Measurements from ENCODE around the gene ZNF497. TPM values are rescaled to one million over a fixed set of nuclear protein-coding genes. Genes with fewer than 3 reads are reported as not detected.

Gene ZNF497
- total RNA-seq, 2 experiments from 2014 or later = 0.28 to 0.55 TPM

- ChIA-PET CTCF (no interaction called here), POLR2A (no interaction called here)
- no peaks in the 10 kb centered on the region for H3K36me3 Mint-ChIP-seq (ENCODE audit: low read depth)
- H3K27ac Mint-ChIP-seq = no peak overlapping the region
- no peak for TF ChIP-seq CTCF (IDR thresholded peaks at IDR 0.05)
- Histone ChIP-seq H3K36me3 (ENCODE audit: insufficient read depth, low read length) (no peaks in the 10 kb centered on the region), H3K27me3 (ENCODE audit: control insufficient read depth in 1 of 2, insufficient read depth in 2 of 2, low read length in 2 of 2) (no peaks in the 10 kb centered on the region), H3K9me3 (ENCODE audit: control insufficient read depth in 1 of 2, insufficient read depth in 1 of 2, low read length in 2 of 2) (no peaks in the 10 kb centered on the region), H3K4me1 (ENCODE audit: insufficient read depth, low read length) (peaks cover 3% of the 10 kb centered on the region), H3K27ac (ENCODE audit: low read depth in 1 of 2, low read length in 2 of 2) (no peak overlapping the region), H3K4me3 (ENCODE audit: low read length) (no peak overlapping the region)
- H3K9me3 Mint-ChIP-seq = no peaks in the 10 kb centered on the region
- no peak for ATAC-seq (ENCODE audit: poor library complexity)
- no peak for DNase-seq
- H3K27me3 Mint-ChIP-seq = no peaks in the 10 kb centered on the region
- H3K4me1 Mint-ChIP-seq (ENCODE audit: low read depth) = peaks cover 2% of the 10 kb centered on the region
- no peak overlapping the region for H3K4me3 Mint-ChIP-seq
- intact Hi-C loops (cut with DNase I, micrococcal nuclease) = loop anchor here in 1 of 2 experiments (10.0 kb wide), 1 partner anchor 1699 kb away; the partner anchor contains the start of gene ZNF835
These were observed 11.6 kb upstream of the ZNF497 start for GRCh38 chr19:58374200-58374599.

- POLR2A ChIA-PET = no interaction called here
- H3K4me3 ChIP-seq (ENCODE audit: low read length) = no peak overlapping the region
- no peaks in the 10 kb centered on the region for H3K4me1 Mint-ChIP-seq (ENCODE audit: low read depth)
- no peak overlapping the region for H3K27ac Mint-ChIP-seq
- CTCF ChIA-PET = no interaction called here
- intact Hi-C loops (cut with DNase I, micrococcal nuclease) = loop anchor here in 1 of 2 experiments (10.0 kb wide), 1 partner anchor 1698 kb away; the partner anchor contains the start of gene ZNF835
- no peak for ATAC-seq (ENCODE audit: poor library complexity)
- no peak overlapping the region for H3K4me3 Mint-ChIP-seq
- H3K27me3 Mint-ChIP-seq = no peaks in the 10 kb centered on the region
- no peaks in the 10 kb centered on the region for H3K4me1 ChIP-seq (ENCODE audit: insufficient read depth, low read length)
- TF ChIP-seq CTCF (IDR thresholded peaks at IDR 0.05) = no peak
- no peaks in the 10 kb centered on the region for H3K36me3 Mint-ChIP-seq (ENCODE audit: low read depth)
- no peaks in the 10 kb centered on the region for H3K36me3 ChIP-seq (ENCODE audit: insufficient read depth, low read length)
- H3K9me3 Mint-ChIP-seq = no peaks in the 10 kb centered on the region
- DNase-seq = no peak
- H3K27ac ChIP-seq (ENCODE audit: low read depth in 1 of 2, low read length in 2 of 2) = no peak overlapping the region
- H3K27me3 ChIP-seq (ENCODE audit: control insufficient read depth in 1 of 2, insufficient read depth in 2 of 2, low read length in 2 of 2) = no peaks in the 10 kb centered on the region
- H3K9me3 ChIP-seq (ENCODE audit: control insufficient read depth in 1 of 2, insufficient read depth in 1 of 2, low read length in 2 of 2) = no peaks in the 10 kb centered on the region
These were observed 10.0 kb upstream of the ZNF497 start for GRCh38 chr19:58372311-58373133.

- H3K4me1 Mint-ChIP-seq (ENCODE audit: low read depth) = no peaks in the 10 kb centered on the region
- H3K4me3 Mint-ChIP-seq = no peak overlapping the region
- ATAC-seq (ENCODE audit: poor library complexity) (no peak), DNase-seq (peak in 1 of 14 experiments; percentile 23)
- Histone ChIP-seq H3K9me3 (ENCODE audit: control insufficient read depth in 1 of 2, insufficient read depth in 1 of 2, low read length in 2 of 2) (no peaks in the 10 kb centered on the region), H3K4me3 (ENCODE audit: low read length) (no peak overlapping the region), H3K36me3 (ENCODE audit: insufficient read depth, low read length) (no peaks in the 10 kb centered on the region), H3K27ac (ENCODE audit: low read depth in 1 of 2, low read length in 2 of 2) (no peak overlapping the region), H3K4me1 (ENCODE audit: insufficient read depth, low read length) (no peaks in the 10 kb centered on the region), H3K27me3 (ENCODE audit: control insufficient read depth in 1 of 2, insufficient read depth in 2 of 2, low read length in 2 of 2) (no peaks in the 10 kb centered on the region)
- POLR2A ChIA-PET = no interaction called here
- no peaks in the 10 kb centered on the region for H3K36me3 Mint-ChIP-seq (ENCODE audit: low read depth)
- no peaks in the 10 kb centered on the region for H3K9me3 Mint-ChIP-seq
- CTCF ChIA-PET = no interaction called here
- intact Hi-C loops (cut with DNase I, micrococcal nuclease) = no loop called here
- TF ChIP-seq CTCF (IDR thresholded peaks at IDR 0.05) = no peak
- no peaks in the 10 kb centered on the region for H3K27me3 Mint-ChIP-seq
- no peak overlapping the region for H3K27ac Mint-ChIP-seq
These were observed 6.2 kb upstream of the ZNF497 start for GRCh38 chr19:58368561-58369360.
